Measurements from ENCODE around the gene PKIG. TPM values are rescaled to one million over a fixed set of nuclear protein-coding genes. Genes with fewer than 3 reads are reported as not detected.
"Not testable (repeated sequence)": the region's sequence is repeated elsewhere in the genome, so short reads cannot be mapped to it uniquely, and the experiment has no call there.

Gene PKIG
- total RNA-seq, 1 donor from 2014 or later = 1.4 TPM

DNA sequence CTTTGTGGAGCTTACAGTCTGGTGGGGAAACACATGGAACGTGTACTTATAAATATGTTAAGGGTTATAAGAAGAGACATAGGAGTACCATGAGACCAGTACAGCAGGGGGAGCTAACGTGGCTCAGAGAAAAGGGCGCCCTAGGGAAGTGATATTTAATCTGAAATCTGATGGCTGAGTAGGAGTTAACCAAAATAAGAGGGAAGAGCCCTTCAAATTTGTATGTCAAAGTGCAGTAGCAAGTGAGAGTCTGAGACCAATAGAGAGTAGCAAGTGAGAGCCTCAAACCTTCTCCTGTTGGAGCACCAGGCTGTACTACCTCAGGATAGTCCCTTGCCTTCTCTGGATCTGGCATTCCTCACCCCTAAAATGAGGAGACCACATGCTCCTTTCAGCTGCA, 6.1 kb upstream of the PKIG start:
- peaks cover 37% of the 10 kb centered on the region for H3K4me1 Mint-ChIP-seq (ENCODE audit: low read depth)
- no peak for DNase-seq (ENCODE audit: low spot score)
- no peak overlapping the region for H3K4me3 Mint-ChIP-seq (ENCODE audit: low read depth)
- H3K36me3 Mint-ChIP-seq (ENCODE audit: low read depth) = no peaks in the 10 kb centered on the region
- H3K27me3 Mint-ChIP-seq (ENCODE audit: low read depth) = no peaks in the 10 kb centered on the region
- H3K27ac Mint-ChIP-seq = peak overlapping the region; percentile 58
- no peaks in the 10 kb centered on the region for H3K9me3 Mint-ChIP-seq
- intact Hi-C loops (cut with micrococcal nuclease) = loop anchor here (2.0 to 5.0 kb wide), 2 partner anchors 36 to 71 kb away; no protein-coding TSS in a partner anchor

- no peak overlapping the region for H3K4me3 Mint-ChIP-seq (ENCODE audit: low read depth)
- H3K36me3 Mint-ChIP-seq (ENCODE audit: low read depth) = no peaks in the 10 kb centered on the region
- no peaks in the 10 kb centered on the region for H3K9me3 Mint-ChIP-seq
- no peak overlapping the region for H3K27ac Mint-ChIP-seq
- no peak for DNase-seq (ENCODE audit: low spot score)
- H3K4me1 Mint-ChIP-seq (ENCODE audit: low read depth) = peaks cover 27% of the 10 kb centered on the region
- H3K27me3 Mint-ChIP-seq (ENCODE audit: low read depth) = peaks cover 3% of the 10 kb centered on the region
- intact Hi-C loops (cut with micrococcal nuclease) = loop anchor here (5.0 kb wide), 1 partner anchor 33 kb away; no protein-coding TSS in a partner anchor
These were observed 2.9 kb upstream of the PKIG start for GRCh38 chr20:44579313-44580081.

DNA sequence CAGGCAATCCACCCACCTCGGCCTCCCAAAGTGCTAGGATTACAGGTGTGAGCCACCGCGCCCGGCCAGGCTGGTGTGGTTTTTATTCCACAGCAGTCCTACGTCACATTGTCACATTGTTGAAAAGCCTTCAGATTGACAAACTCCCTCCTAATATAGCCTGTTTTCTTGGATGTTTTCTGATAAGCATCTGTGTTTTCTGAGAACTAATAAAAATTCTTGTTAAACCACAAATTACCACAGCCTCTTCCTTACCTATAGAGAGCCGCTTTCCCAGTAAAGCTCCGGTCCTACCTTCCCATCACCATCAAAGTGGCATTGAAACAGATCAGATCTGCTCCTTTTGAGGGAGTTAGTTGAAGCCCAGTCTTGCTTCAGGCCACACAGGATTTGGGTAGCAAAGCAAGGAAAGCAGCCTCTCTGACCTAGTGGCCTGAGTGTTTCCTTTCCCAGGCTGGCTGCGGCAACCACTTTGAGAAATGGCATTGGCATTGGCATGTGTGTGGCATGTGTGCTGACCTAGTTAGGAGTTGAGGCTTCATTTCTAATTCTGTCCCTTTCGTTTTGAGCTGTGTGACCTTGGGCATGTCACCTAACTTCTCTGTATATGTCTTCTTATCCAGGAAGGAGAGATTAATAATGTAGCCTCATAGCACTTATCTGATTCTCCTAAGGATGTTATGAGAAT, 1.7 kb upstream of the PKIG start:
- Mint-ChIP-seq H3K4me1 (ENCODE audit: low read depth) (peaks cover 34% of the 10 kb centered on the region), H3K9me3 (no peaks in the 10 kb centered on the region), H3K27me3 (ENCODE audit: low read depth) (peaks cover 3% of the 10 kb centered on the region), H3K4me3 (ENCODE audit: low read depth) (no peak overlapping the region), H3K36me3 (ENCODE audit: low read depth) (no peaks in the 10 kb centered on the region), H3K27ac (no peak overlapping the region)
- intact Hi-C loops (cut with micrococcal nuclease) = no loop called here
- DNase-seq (ENCODE audit: low spot score) = no peak

DNA sequence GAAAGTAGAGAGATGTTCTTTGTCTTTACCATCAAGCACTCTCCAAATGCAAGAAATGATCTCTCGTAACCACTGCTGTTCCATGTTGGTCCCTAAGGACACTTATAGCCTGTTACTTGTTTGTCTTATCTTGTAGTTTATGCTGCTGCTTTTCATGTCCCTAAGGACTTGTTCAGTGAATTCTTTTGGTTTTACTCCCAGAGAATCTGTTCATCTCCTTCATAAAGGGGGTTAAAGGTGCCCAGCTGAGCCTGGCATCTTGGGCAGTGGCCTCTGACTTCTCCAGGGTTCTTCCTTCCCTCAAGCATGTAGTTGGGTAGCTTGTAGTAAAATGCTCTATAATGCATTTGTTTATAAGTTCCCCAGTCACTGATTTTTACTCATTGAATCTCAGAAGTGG, 864 bp upstream of the PKIG start:
- no peaks in the 10 kb centered on the region for H3K9me3 Mint-ChIP-seq
- H3K36me3 Mint-ChIP-seq (ENCODE audit: low read depth) = no peaks in the 10 kb centered on the region
- DNase-seq (ENCODE audit: low spot score) = no peak
- H3K27ac Mint-ChIP-seq = no peak overlapping the region
- no peak overlapping the region for H3K4me3 Mint-ChIP-seq (ENCODE audit: low read depth)
- peaks cover 31% of the 10 kb centered on the region for H3K4me1 Mint-ChIP-seq (ENCODE audit: low read depth)
- peaks cover 3% of the 10 kb centered on the region for H3K27me3 Mint-ChIP-seq (ENCODE audit: low read depth)
- intact Hi-C loops (cut with micrococcal nuclease) = no loop called here

DNA sequence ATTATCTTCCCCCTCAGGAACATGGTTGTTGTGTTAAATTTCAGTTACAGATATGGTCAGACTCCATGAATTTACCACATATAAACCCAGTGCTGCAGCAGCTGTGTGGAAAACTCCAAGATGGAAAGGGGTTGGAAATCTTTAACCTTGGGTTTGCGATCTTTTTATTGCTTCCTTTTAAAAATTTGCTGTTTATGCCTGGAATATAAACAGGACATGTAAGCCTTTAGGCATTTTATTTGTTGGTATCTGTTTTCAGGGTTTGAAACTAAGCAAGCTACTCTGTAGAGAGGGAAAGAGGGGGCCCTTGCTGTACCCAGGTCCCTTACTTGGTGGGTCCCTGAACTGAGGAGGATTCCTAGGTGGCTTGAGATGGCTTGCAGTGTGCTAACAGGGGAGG, 778 bp downstream of the PKIG start:
- Mint-ChIP-seq H3K27me3 (ENCODE audit: low read depth) (peaks cover 3% of the 10 kb centered on the region), H3K36me3 (ENCODE audit: low read depth) (no peaks in the 10 kb centered on the region), H3K9me3 (no peaks in the 10 kb centered on the region), H3K4me1 (ENCODE audit: low read depth) (peaks cover 23% of the 10 kb centered on the region), H3K4me3 (ENCODE audit: low read depth) (no peak overlapping the region), H3K27ac (no peak overlapping the region)
- intact Hi-C loops (cut with micrococcal nuclease) = no loop called here
- no peak for DNase-seq (ENCODE audit: low spot score)

- H3K4me3 Mint-ChIP-seq (ENCODE audit: low read depth) = no peak overlapping the region
These were observed 1.8 kb downstream of the PKIG start for GRCh38 chr20:44584162-44584561.

DNA sequence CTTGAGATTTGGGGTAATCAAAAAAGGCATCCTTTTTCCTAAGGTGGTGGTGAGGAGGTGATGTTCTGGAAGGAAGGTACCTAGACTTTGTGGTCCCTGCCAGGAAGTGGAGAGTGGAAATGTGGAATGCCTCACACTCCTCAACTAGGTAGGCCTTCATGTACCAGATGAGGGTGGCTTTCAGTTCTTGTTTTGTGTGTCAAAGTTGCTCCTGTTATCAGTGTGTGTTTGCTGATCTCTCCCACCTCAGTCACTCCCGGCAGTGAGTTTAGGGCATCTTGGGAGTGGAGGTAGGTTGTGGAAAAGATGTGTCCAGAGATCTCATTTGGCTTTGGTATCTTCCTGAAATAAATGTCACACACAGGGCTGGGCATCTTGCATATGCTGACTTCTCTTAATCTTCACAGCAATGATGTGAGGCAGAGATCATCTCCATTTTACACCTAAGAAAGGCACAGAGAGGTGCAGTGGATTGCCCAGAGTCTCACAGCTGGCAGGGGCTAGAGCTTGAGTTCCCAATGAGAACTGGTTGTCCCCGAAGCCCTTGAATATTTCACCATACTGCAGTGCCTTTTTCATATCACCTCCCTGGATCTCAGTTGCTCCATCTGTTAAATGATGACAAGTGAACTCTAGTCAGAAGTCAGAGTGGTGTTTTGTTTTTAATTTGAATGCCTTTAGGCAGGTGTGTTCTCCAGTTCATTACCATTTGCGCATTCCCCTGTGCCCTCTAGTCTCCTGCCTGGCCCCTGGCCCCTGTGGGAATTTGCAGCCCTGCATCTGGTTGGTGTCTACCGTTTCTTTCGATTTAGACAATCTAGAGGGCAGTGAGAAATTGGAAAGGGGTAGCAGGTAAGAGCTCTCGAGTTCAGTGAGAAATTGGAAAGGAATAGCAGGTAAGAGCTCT, 2.9 kb downstream of the PKIG start:
- no peak overlapping the region for H3K4me3 Mint-ChIP-seq (ENCODE audit: low read depth)

More at GRCh38 chr20:44584162-44584561, 1.8 kb downstream of the PKIG start:
- Mint-ChIP-seq H3K4me1 (ENCODE audit: low read depth) (peaks cover 23% of the 10 kb centered on the region), H3K36me3 (ENCODE audit: low read depth) (no peaks in the 10 kb centered on the region), H3K9me3 (no peaks in the 10 kb centered on the region), H3K27ac (no peak overlapping the region), H3K27me3 (ENCODE audit: low read depth) (peaks cover 3% of the 10 kb centered on the region)
- intact Hi-C loops (cut with micrococcal nuclease) = no loop called here
- DNase-seq (ENCODE audit: low spot score) = no peak

GRCh38 chr20:44586289-44586911, 4.0 kb downstream of the PKIG start:
- no peak for DNase-seq (ENCODE audit: low spot score)
- no peaks in the 10 kb centered on the region for H3K36me3 Mint-ChIP-seq (ENCODE audit: low read depth)
- H3K27ac Mint-ChIP-seq = no peak overlapping the region
- H3K4me3 Mint-ChIP-seq (ENCODE audit: low read depth) = no peak overlapping the region
- peaks cover 14% of the 10 kb centered on the region for H3K4me1 Mint-ChIP-seq (ENCODE audit: low read depth)
- peaks cover 2% of the 10 kb centered on the region for H3K27me3 Mint-ChIP-seq (ENCODE audit: low read depth)
- intact Hi-C loops (cut with micrococcal nuclease) = no loop called here
- H3K9me3 Mint-ChIP-seq = no peaks in the 10 kb centered on the region

More for the DNA sequence above, 2.9 kb downstream of the PKIG start:
- Mint-ChIP-seq H3K36me3 (ENCODE audit: low read depth) (no peaks in the 10 kb centered on the region), H3K9me3 (no peaks in the 10 kb centered on the region), H3K27me3 (ENCODE audit: low read depth) (peaks cover 3% of the 10 kb centered on the region), H3K27ac (no peak overlapping the region), H3K4me1 (ENCODE audit: low read depth) (peaks cover 15% of the 10 kb centered on the region)
- no peak for DNase-seq (ENCODE audit: low spot score)
- intact Hi-C loops (cut with micrococcal nuclease) = no loop called here

DNA sequence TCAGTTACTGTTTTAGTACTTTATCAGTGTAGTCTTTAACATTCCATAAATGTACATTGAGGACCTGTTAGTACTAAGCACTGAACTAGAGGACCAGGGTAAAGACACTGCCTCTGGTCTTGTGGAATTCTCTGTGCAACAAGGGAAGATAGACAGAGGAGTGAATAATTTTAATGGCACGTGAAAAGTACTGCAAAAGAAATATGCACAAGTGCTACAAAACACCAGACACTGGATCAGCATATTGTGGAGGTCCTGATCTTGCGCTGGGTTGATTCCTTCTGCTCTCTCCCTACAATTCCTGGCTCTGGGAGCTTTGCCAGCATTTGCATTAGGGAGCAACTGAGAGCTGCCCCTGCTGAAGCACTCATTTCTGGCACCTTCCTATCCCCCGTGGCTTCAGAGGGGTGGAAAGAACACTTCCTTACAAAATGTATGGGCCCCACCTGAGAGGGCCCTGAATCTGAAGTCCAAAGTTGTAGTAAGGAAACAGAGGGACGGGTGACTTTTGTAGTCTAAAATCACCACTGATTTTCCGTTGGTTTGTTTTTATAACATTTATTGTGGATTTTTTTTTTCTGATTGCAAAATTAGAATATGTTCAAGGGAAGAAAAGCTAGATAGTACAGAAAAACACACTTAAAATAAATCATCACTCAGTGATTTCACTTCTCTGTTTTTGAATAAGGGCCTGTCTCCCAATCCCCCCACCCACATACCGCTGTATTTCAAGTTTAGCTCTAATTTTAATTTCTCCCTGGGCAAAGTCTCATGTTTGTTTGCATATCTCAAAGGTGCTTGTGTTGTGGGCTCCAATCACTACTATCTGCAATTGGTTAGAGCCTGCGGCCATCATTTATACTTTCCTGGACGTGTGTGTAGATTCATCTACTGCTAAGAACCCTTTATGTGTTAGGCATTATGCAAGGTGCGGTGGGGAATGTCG, 4.9 kb downstream of the PKIG start:
- DNase-seq (ENCODE audit: low spot score) = no peak
- intact Hi-C loops (cut with micrococcal nuclease) = no loop called here
- Mint-ChIP-seq H3K4me3 (ENCODE audit: low read depth) (no peak overlapping the region), H3K9me3 (no peaks in the 10 kb centered on the region), H3K4me1 (ENCODE audit: low read depth) (peaks cover 11% of the 10 kb centered on the region), H3K36me3 (ENCODE audit: low read depth) (no peaks in the 10 kb centered on the region), H3K27me3 (ENCODE audit: low read depth) (no peaks in the 10 kb centered on the region), H3K27ac (no peak overlapping the region)

- H3K4me1 Mint-ChIP-seq (ENCODE audit: low read depth) = peaks cover 11% of the 10 kb centered on the region
- H3K27ac Mint-ChIP-seq; H3K9me3 Mint-ChIP-seq; H3K27me3 Mint-ChIP-seq (ENCODE audit: low read depth); H3K4me3 Mint-ChIP-seq (ENCODE audit: low read depth); H3K36me3 Mint-ChIP-seq (ENCODE audit: low read depth); intact Hi-C loops (cut with micrococcal nuclease); DNase-seq (ENCODE audit: low spot score): not testable (repeated sequence)
These were observed 5.9 kb downstream of the PKIG start for GRCh38 chr20:44588321-44588720.

DNA sequence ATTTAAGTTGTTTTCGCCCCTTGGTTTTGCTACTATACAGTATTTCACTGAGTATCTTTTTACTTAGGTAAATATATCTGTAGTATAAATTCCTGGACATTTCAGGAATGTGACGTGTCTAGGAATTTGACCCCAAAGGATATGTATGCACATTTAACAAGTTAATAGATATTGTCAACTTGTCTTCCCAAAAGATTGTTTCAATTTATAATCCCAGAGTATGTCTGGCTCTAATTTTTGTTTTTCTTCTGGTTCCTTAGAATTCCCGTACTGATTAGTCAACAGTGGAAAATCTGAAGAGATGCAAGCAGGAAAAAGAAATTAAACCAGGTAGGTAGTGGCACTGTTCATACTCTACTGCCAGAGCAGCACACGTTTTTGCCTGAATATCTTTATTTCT, 7.2 kb downstream of the PKIG start:
- H3K4me3 Mint-ChIP-seq (ENCODE audit: low read depth) = no peak overlapping the region
- no peak for DNase-seq (ENCODE audit: low spot score)
- peaks cover 11% of the 10 kb centered on the region for H3K4me1 Mint-ChIP-seq (ENCODE audit: low read depth)
- intact Hi-C loops (cut with micrococcal nuclease) = no loop called here
- H3K36me3 Mint-ChIP-seq (ENCODE audit: low read depth) = no peaks in the 10 kb centered on the region
- no peaks in the 10 kb centered on the region for H3K27me3 Mint-ChIP-seq (ENCODE audit: low read depth)
- no peaks in the 10 kb centered on the region for H3K9me3 Mint-ChIP-seq
- H3K27ac Mint-ChIP-seq = no peak overlapping the region

All from activated T-helper 2 cell treated with anti-CD3 and anti-CD28 coated beads, Interferon-gamma antibody, Interleukin-2, Interleukin-4, amounts not matched to agents 10 μg/mL and 5 μg/mL and 100 μg/mL, durations not matched to agents 14 hours and 24 hours and 36 hours (primary cell).